HG03108 (cell line): ENCODE data around the gene HMGN2.
"Not testable (repeated sequence)": the region's sequence is repeated elsewhere in the genome, so short reads cannot be mapped to it uniquely, and the experiment has no call there.

Experiments
- ATAC-seq: cut with Tn5 transposase; IDR thresholded peaks from one replicate; pipeline ENCODE4 v1.9.1; 2021; ENCODE audit warnings: moderate library complexity; ENCODE audit not compliant: unreplicated experiment

The HMGN2 gene

DNA sequence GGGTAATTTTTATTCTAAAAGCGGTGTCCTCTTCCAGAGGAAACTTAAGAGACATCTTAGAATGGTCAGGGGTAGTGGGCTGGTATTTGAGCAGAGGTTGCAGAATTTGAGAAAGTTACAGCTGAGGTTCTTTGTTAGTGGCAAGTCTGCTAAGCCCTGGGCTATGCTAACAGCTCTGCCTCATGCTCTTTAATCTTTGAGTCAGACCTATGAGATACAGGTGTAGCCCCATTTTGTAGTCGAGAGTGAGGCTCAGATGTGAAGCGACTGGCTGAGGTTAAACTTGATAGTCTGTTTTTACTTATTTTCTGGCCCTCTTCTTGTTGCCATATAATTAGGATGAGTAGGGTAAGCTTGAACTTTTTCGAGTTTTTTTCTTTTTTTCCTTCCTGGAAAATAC is 4.7 kb downstream of the HMGN2 start:
- ATAC-seq = no peak

- ATAC-seq = no peak
These were observed 5.4 kb downstream of the HMGN2 start for GRCh38 chr1:26477446-26478152.

- ATAC-seq = no peak
These were observed 5.9 kb downstream of the HMGN2 start for GRCh38 chr1:26478159-26478558.

- no peak for ATAC-seq
These were observed 6.7 kb downstream of the HMGN2 start for GRCh38 chr1:26478988-26479387.

GRCh38 chr1:26482921-26483320 is 10.7 kb downstream of the HMGN2 start:
- no peak for ATAC-seq

DNA sequence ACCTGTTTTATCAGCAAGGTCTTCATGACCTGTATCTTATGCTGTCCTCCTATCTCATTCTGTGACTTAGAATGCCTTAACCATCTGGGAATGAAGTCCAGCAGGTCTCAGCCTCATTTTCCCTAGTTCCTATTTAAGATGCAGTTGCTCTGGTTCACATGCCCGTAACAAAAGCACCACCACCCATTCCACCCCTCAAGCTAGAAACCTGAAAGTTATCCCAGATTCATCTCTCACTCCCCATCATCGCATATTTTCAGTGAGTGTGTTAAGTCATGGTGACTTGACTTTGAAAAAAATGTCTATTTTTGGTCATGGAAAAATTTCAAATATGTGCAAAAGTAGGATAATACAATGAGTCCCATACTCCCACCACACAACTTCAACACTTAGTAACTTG is 11.7 kb downstream of the HMGN2 start:
- no peak for ATAC-seq

DNA sequence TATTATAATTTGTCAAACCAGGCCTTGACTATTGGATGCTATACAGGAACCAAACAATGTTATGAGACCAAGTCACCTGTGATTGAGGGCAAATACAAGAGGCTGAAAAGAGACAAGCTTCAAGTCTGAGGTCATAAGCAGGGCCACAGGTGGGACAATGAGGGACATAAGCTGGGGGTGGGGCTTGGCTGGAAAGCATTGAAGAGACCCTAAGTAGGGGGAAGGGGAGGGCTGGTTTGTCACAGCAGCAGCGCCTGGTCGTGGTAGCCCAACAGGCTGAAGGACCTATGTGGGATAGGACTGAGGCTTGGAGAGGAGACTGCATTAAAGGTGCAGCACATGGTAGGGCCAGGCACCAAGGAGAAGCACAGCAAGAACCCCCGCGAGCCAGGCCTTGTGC is 17.9 kb downstream of the HMGN2 start:
- no peak for ATAC-seq

- ATAC-seq = no peak
These were observed 21.0 kb downstream of the HMGN2 start for GRCh38 chr1:26493267-26493666.

GRCh38 chr1:26493938-26494337 is 21.7 kb downstream of the HMGN2 start:
- ATAC-seq = no peak

DNA sequence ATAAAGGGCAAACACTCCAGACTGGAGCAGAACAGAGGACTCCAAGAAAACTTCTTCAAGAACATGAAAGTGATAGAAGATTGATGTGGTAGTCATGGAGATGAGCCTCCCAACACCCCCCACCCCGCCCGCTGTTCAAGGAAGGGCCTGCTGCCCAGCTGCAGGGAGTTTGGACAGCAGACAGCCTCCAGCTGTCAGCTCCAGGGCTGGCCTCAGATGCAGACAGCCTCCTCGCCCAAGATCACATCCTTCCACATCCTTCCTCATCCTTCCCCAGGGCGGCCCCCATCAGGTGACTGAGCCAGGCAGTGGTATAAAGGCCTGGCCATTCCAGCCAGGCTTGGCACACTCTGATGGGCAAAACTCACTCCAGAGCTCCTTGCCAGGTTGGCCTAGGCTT is 24.6 kb downstream of the HMGN2 start:
- no peak for ATAC-seq

GRCh38 chr1:26498894-26499293 is 26.7 kb downstream of the HMGN2 start:
- ATAC-seq = no peak

DNA sequence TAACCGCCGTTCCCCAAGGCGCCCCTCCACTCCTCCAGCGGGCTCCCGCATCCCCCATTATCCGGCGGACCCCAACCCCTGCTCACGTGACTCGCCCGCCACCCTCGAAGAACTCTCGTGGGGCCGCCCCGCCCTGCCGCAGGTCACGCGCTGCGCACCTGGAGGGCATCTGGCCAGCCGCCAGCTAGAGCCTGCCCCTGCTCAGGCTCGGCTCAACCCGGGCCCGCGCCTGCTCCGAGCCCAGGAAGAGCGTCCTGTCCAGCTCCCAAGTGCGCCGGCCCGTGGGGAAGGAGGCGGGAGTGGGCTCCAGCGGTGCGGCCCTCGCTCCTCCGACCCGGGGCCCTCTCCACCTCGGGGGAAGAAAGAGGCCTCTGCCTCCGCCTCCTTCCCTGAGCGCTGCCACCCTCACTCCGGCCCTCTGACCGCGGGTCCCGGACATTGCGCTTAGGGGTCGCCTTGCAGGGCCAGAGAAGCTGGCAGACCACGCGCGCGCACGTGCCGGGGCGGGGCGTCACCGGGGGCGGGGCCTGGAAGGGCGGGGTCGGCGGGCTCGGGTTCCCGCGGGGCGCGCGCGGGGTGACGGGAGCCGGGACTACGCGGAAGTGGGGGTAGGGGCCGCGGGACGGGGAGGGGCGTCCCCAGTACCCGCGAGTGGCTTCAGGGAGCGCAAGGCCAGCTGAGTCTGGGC is 28.4 kb downstream of the HMGN2 start:
- peak; percentile 49 for ATAC-seq

DNA sequence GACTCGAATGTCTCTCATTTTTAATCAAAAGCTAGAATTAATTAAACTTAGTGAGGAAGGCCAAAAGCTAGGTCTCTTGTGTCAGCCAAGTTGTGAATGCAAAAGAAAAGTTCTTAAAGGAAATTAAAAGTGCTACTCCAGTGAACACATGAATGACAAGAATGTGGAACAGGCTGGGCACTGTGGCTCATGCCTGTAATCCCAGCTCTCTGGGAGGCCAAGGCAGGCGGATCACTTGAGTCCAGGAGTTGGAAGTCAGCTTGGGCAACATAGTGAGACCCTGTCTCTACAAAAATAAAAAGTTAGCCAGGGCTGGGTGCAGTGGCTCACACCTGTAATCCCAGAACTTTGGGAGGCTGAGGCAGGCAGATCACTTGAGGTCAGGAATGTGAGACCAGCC is 38.5 kb downstream of the HMGN2 start:
- ATAC-seq = not testable (repeated sequence)

- not testable (repeated sequence) for ATAC-seq
These were observed 43.6 kb downstream of the HMGN2 start for GRCh38 chr1:26515836-26516235.

GRCh38 chr1:26516987-26517765 is 44.9 kb downstream of the HMGN2 start:
- ATAC-seq = no peak

- no peak for ATAC-seq
These were observed 45.5 kb downstream of the HMGN2 start for GRCh38 chr1:26517766-26518049.

DNA sequence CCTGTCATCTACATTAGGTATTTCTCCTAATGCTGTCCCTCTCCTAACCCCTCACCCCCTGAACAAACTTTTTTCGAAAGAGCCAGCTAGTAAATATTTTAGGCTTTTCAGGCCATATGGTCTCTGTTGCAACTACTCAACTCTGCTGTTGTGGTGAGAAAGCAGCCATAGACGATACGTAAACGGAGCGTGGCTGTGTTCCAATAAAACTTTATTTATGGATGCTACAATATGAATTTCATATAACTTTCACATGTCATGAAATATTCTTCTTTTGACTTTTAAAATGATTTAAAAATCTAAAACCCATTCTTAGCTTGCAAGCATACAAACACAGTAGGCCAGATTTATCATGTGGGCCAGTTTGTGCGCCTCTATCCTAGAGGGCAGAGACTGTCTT is 46.1 kb downstream of the HMGN2 start:
- ATAC-seq = no peak

DNA sequence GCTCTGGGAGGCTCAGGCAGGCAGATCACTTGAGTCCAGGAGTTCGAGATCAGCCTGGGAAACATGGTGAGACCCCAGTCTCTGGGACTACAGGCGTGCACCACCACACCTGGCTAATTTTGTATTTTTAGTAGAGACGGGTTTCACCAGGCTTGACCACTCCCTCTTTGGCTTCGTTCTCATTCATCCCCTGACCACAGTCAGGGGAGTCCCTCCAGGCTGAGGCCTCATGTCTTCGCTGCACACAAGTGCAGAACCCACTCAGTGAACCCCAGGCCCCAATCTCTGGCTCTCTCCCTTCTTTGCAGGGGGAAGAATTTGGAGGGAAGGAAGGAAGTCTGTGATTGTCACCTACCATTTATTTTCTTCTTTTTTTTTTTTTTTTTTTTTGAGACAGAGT is 48.1 kb downstream of the HMGN2 start:
- no peak for ATAC-seq

GRCh38 chr1:26521669-26522030 is 49.4 kb downstream of the HMGN2 start:
- no peak for ATAC-seq

DNA sequence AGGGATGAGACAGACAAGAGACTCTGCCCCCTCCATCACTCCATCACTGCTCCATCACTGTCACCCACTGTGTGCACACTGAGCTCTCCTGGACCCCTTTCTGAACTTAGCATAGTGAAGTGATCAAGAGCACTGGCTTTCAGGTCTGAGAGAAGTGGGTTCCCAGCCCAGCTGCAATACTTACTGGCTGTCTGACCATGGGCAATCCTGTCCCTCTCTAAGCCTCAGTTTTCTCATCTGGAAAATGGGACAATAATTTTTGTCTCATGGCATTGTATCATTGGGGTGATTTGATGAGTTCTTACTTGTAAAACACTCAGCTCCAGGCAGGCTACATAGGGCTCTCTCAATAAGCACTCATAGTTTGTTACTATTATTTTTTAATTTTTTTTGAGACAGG is 49.8 kb downstream of the HMGN2 start:
- ATAC-seq = no peak

DNA sequence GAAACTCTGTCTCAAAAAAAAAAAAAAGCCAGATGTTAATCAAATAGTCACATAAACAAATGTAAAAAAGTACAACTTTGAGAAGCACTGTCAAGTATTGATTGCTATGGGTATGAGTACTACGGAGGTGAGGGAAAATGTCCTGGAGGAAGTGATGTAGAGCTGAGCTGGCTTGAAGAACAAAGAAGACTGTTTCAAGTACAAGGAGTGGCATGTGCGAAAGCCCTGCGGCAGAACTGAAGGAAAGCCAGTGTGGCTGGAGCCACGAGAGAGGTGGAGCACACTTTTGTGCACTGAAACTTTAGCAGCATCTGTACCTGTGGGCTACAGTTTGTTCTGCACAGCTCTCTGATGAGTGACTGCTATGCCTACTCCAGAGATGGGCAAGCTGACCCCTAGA is 51.9 kb downstream of the HMGN2 start:
- no peak for ATAC-seq
